Neural cell (in vitro differentiated cells): ENCODE measurements around the gene MRPL50. TPM values are rescaled to one million over a fixed set of nuclear protein-coding genes. Genes with fewer than 3 reads are reported as not detected.

Experiments
- H2AFZ ChIP-seq: fragments of 200-600, 300-800 bp; sonication (generic), shearing (Covaris generic); 2 replicates; pipeline ENCODE4 v1.6.0; 2014; ENCODE audit warnings: low read depth, mild to moderate bottlenecking, antibody characterized with exemption, low read length, moderate library complexity
- H3F3A ChIP-seq: fragments of 200-600 bp; shearing (Covaris generic); 2 replicates; pipeline ENCODE4 v1.6.1; 2016; ENCODE audit warnings: mild to moderate bottlenecking, moderate library complexity, mixed read lengths, antibody characterized with exemption, low read length; ENCODE audit not compliant: insufficient read depth, poor library complexity, severe bottlenecking
- H3K27ac ChIP-seq: fragments of 200-600, 300-800 bp; sonication (generic), shearing (Covaris generic); 2 replicates; pipeline ENCODE4 v1.5.1; 2014; ENCODE audit warnings: mild to moderate bottlenecking, low read length, moderate library complexity
- H3K27me3 ChIP-seq: fragments of 300-800, 200-600 bp; sonication (generic), shearing (Covaris generic); 2 replicates; pipeline ENCODE4 v1.6.0; 2014; ENCODE audit warnings: mild to moderate bottlenecking, low read depth, low read length, moderate library complexity; ENCODE audit not compliant: insufficient read depth
- H3K36me3 ChIP-seq: fragments of 300-800, 200-600 bp; sonication (generic), shearing (Covaris generic); 2 replicates; pipeline ENCODE4 v1.5.1; 2014; ENCODE audit warnings: mild to moderate bottlenecking, antibody characterized with exemption, low read length, moderate library complexity; ENCODE audit not compliant: insufficient read depth
- H3K4me2 ChIP-seq: fragments of 300-800, 200-600 bp; sonication (generic), shearing (Covaris generic); 2 replicates; pipeline ENCODE4 v1.6.0; 2014; ENCODE audit warnings: mild to moderate bottlenecking, low read length
- H3K4me3 ChIP-seq: fragments of 300-800, 200-600 bp; sonication (generic), shearing (Covaris generic); 2 replicates; pipeline ENCODE4 v1.5.1; 2014; ENCODE audit warnings: mild to moderate bottlenecking, low read length, moderate library complexity
- H3K79me2 ChIP-seq: fragments of 200-600 bp; shearing (Covaris generic); replicated peaks from 2 replicates; pipeline ENCODE4 v1.6.0; 2014; ENCODE audit warnings: mild to moderate bottlenecking, low read length, moderate library complexity; ENCODE audit not compliant: insufficient read depth
- H3K9ac ChIP-seq: fragments of 300-800, 200-600 bp; sonication (generic), shearing (Covaris generic); 2 replicates; pipeline ENCODE4 v1.6.1; 2016; ENCODE audit warnings: mild to moderate bottlenecking, low read length, mixed read lengths
- H3K9me2 ChIP-seq: fragments of 200-600 bp; shearing (Covaris generic); 2 replicates; pipeline ENCODE4 v1.6.1; 2016; ENCODE audit warnings: mild to moderate bottlenecking, low read length, mixed read lengths; ENCODE audit not compliant: insufficient read depth
- H3K9me3 ChIP-seq: fragments of 200-600, 300-800 bp; sonication (generic), shearing (Covaris generic); 2 replicates; pipeline ENCODE4 v1.6.1; 2016; ENCODE audit warnings: mild to moderate bottlenecking, mixed run types, low read length, moderate library complexity, mixed read lengths
- H4K20me1 ChIP-seq: fragments of 200-600 bp; shearing (Covaris generic); 2 replicates; pipeline ENCODE4 v1.6.1; 2016; ENCODE audit warnings: mild to moderate bottlenecking, mixed run types; ENCODE audit not compliant: insufficient read depth
- CTCF ChIP-seq: fragments of 450-650 bp; IDR thresholded peaks from 2 replicates; pipeline ENCODE4 v1.5.1; 2014; ENCODE audit warnings: antibody characterized with exemption, mild to moderate bottlenecking, moderate library complexity; ENCODE audit not compliant: poor library complexity, severe bottlenecking
- EP300 ChIP-seq: fragments of 450-650 bp; conservative IDR thresholded peaks from 2 replicates; pipeline ENCODE4 v1.6.1; 2014; ENCODE audit warnings: antibody characterized with exemption, mild to moderate bottlenecking, moderate library complexity; ENCODE audit not compliant: poor library complexity, severe bottlenecking
- EZH2 ChIP-seq: fragments of 200-600, 300-800 bp; shearing (Covaris generic), sonication (generic); IDR thresholded peaks from 2 replicates; pipeline ENCODE4 v1.6.1; 2014; ENCODE audit warnings: antibody characterized with exemption, low read length, borderline replicate concordance, mild to moderate bottlenecking; ENCODE audit not compliant: insufficient read depth, poor library complexity, severe bottlenecking
- MXI1 ChIP-seq: fragments of 450-650 bp; conservative IDR thresholded peaks from 2 replicates; pipeline ENCODE4 v1.6.1; 2014; ENCODE audit warnings: antibody characterized with exemption, mild to moderate bottlenecking; ENCODE audit not compliant: poor library complexity, severe bottlenecking
- POLR2AphosphoS5 ChIP-seq: IDR thresholded peaks from 2 replicates; pipeline ENCODE4 v1.6.1; 2012
- RAD21 ChIP-seq: fragments of 450-650 bp; conservative IDR thresholded peaks from 2 replicates; pipeline ENCODE4 v1.6.1; 2014; ENCODE audit warnings: antibody characterized with exemption, mild to moderate bottlenecking, moderate library complexity
- REST ChIP-seq: IDR thresholded peaks from 2 replicates; pipeline ENCODE4 v1.6.1; 2012; ENCODE audit warnings: borderline replicate concordance
- SMC3 ChIP-seq: fragments of 450-650 bp; conservative IDR thresholded peaks from 2 replicates; pipeline ENCODE4 v1.6.1; 2014; ENCODE audit warnings: antibody characterized with exemption, mild to moderate bottlenecking, moderate library complexity; ENCODE audit not compliant: poor library complexity
- TAF1 ChIP-seq: IDR thresholded peaks from 2 replicates; pipeline ENCODE4 v1.6.1; 2012; ENCODE audit warnings: low read depth
- polyA plus RNA-seq: library from polyadenylated mRNA; depleted of rRNA; stranded (reverse); fragments of >200 nt; gene quantifications from 2 replicates; pipeline ENCODE4 v1.2.3, GENCODE V29; 2014

MRPL50 gene
- polyA plus RNA-seq, 1 donor from 2014 or later, result 35.2 TPM

DNA sequence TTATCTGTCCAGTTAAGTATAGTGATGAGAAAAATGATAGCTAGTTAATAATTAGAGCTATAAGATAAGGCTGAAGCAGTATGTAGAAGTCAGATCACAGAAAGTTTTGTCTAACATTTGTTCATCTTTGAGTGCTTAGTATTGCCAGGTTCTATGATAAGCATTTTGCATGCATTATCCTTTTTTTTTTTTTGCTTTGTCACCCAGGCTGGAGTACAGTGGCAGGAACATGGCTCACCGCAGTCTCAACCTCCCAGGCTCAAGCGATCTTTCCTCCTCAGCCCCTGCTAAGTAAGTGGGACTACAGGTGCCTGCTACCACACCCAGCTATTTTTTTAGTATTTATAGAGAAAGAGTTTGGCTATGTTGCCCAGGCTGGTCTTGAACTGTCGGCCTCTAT is 31.1 kb downstream of the MRPL50 start:
- H3K27me3 ChIP-seq, result no peaks in the 10 kb centered on the region
- TF ChIP-seq POLR2AphosphoS5 (no peak), MXI1 (no peak), EZH2 (no peak), SMC3 (no peak), EP300 (no peak), CTCF (no peak), REST (no peak), TAF1 (no peak), RAD21 (no peak)

DNA sequence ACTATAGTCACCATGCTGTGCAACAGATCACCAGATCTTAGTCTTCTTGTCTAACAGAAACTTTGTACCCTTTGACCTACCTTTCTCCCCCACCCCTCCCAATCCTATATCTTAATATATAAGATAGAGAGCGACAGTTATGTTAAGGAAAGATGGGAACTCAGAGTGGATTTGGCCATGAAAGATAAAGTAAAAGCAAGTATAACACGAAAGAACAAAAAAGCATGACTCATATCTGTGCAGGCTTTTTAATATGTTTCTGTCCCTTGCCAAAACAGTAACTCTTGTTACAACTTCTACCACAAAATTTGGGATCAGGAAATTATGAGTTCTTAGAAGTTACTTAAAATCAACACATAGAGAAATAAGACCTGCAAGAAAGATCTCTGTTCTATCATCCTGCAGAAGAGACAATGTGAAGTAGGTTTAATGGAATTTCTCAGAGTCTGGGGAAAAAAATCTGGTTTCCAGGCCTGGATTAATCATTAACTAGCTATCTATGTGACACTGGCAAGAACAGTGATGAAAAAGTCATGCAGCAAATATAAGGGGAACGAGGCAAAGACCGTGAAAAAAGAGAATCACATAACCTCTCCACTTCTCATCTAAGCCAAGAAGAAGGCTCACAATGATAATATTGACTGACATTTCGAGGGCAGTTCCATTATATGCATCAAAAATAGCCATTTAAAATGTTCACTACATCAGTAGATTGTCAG is 32.2 kb downstream of the MRPL50 start:
- TF ChIP-seq EP300 (no peak), CTCF (no peak), MXI1 (no peak), SMC3 (no peak), TAF1 (no peak), EZH2 (no peak), REST (no peak), POLR2AphosphoS5 (no peak), RAD21 (no peak)
- H3K4me2 ChIP-seq, result no peak overlapping the region
- no peak overlapping the region for H3K4me3 ChIP-seq
- no peaks in the 10 kb centered on the region for H3K9me2 ChIP-seq
- no peak overlapping the region for H2AFZ ChIP-seq
- no peaks in the 10 kb centered on the region for H3K36me3 ChIP-seq
- no peak overlapping the region for H3K9ac ChIP-seq
- no peaks in the 10 kb centered on the region for H3K79me2 ChIP-seq
- no peak overlapping the region for H3K27ac ChIP-seq
- H3F3A ChIP-seq, result no peaks in the 10 kb centered on the region
- no peaks in the 10 kb centered on the region for H3K9me3 ChIP-seq
- no peaks in the 10 kb centered on the region for H4K20me1 ChIP-seq
- H3K27me3 ChIP-seq, result no peaks in the 10 kb centered on the region

More for the DNA sequence above, 31.1 kb downstream of the MRPL50 start:
- Histone ChIP-seq H3F3A (no peaks in the 10 kb centered on the region), H3K79me2 (no peaks in the 10 kb centered on the region), H2AFZ (no peak overlapping the region), H3K4me3 (no peak overlapping the region), H4K20me1 (no peaks in the 10 kb centered on the region), H3K9ac (no peak overlapping the region), H3K4me2 (no peak overlapping the region), H3K36me3 (no peaks in the 10 kb centered on the region), H3K27ac (no peak overlapping the region), H3K9me2 (no peaks in the 10 kb centered on the region), H3K9me3 (no peaks in the 10 kb centered on the region)
